ENCODE results near the gene ZSWIM5. TPM values are rescaled to one million over a fixed set of nuclear protein-coding genes. Genes with fewer than 3 reads are reported as not detected.

Gene ZSWIM5
- total and polyA plus RNA-seq, 9 of the 15 experiments (the other 6 are each of a cell fraction or from before 2014, with no cell fraction given) = under 0.01 to 0.07 (median 0.03) TPM; not detected in 3

DNA sequence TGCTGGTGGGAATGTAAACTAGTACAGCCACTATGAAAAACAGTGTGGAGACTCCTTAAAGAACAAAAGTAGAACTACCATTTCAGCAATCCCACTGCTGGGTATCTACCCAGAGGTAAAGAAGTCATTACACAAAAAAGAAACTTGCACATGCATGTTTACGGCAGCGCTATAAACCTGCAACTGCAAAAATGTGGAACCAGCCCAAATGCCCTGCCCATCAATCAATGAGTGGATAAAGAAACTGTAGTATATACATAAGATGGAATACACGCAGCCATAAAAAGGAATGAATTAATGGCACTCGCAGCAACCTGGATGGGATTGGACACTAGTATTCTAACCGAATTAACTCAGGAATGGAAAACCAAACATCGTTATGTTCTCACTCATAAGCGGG lies 51.0 kb downstream of the ZSWIM5 start:
- Histone ChIP-seq H3K79me2 (ENCODE audit: control insufficient read depth, insufficient read depth, low read length) (no peaks in the 10 kb centered on the region), H3K4me2 (ENCODE audit: insufficient read depth, low read length) (no peak overlapping the region), H3K36me3 (ENCODE audit: control insufficient read depth, insufficient read depth, low read length) (no peaks in the 10 kb centered on the region), H3K4me1 (replicated peaks in 1 of 2; ENCODE audit: control insufficient read depth in 2 of 2, insufficient read depth in 2 of 2, low read length in 2 of 2) (no peaks in the 10 kb centered on the region), H3K9me1 (ENCODE audit: control insufficient read depth, insufficient read depth, low read length) (no peaks in the 10 kb centered on the region), H3K9ac (ENCODE audit: insufficient read depth in 1 of 2, low read depth in 2 of 2, low read length in 2 of 2) (no peak overlapping the region), H3K27ac (ENCODE audit: extremely low read depth, low read depth, low read length) (no peak overlapping the region), H3K4me3 (no peak overlapping the region), H2AFZ (ENCODE audit: low read depth, low read length) (no peak overlapping the region), H3K9me3 (replicated peaks; ENCODE audit: control insufficient read depth, insufficient read depth, low read depth, low read length) (no peaks in the 10 kb centered on the region), H4K20me1 (replicated peaks; ENCODE audit: control insufficient read depth, insufficient read depth, low read length) (no peaks in the 10 kb centered on the region), H3K27me3 (ENCODE audit: control insufficient read depth in 2 of 2, insufficient read depth in 2 of 2, low read length in 2 of 2) (no peaks in the 10 kb centered on the region)
- in situ Hi-C loops (cut with MboI) = no loop called here
- no peak for DNase-seq (ENCODE audit: extremely low read depth in 1 of 4, low spot score in 3 of 4)
- FAIRE-seq = no peak
- no peak for ATAC-seq
- POLR2A ChIA-PET = no interaction called here
- intact Hi-C loops (cut with micrococcal nuclease) = no loop called here
- WGBS (ENCODE audit: insufficient coverage, low coverage, missing lambda C conversion rate) = 21% methylated on average over 7 of the region's 7 CpGs
- CTCF ChIA-PET (ENCODE audit: low intra/inter-chr PET ratio) = no interaction called here
- no peak for TF ChIP-seq PHF8 (IDR thresholded peaks at IDR 0.05; ENCODE audit: borderline replicate concordance, low read length)
- TF ChIP-seq, protein P1, sequence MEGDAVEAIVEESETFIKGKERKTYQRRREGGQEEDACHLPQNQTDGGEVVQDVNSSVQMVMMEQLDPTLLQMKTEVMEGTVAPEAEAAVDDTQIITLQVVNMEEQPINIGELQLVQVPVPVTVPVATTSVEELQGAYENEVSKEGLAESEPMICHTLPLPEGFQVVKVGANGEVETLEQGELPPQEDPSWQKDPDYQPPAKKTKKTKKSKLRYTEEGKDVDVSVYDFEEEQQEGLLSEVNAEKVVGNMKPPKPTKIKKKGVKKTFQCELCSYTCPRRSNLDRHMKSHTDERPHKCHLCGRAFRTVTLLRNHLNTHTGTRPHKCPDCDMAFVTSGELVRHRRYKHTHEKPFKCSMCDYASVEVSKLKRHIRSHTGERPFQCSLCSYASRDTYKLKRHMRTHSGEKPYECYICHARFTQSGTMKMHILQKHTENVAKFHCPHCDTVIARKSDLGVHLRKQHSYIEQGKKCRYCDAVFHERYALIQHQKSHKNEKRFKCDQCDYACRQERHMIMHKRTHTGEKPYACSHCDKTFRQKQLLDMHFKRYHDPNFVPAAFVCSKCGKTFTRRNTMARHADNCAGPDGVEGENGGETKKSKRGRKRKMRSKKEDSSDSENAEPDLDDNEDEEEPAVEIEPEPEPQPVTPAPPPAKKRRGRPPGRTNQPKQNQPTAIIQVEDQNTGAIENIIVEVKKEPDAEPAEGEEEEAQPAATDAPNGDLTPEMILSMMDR (IDR thresholded peaks at IDR 0.05 in 2 of 3, conservative IDR thresholded peaks at IDR 0.05 in 1 of 3; ENCODE audit: insufficient read depth in 2 of 3, low read depth in 1 of 3, low read length in 3 of 3) = no peak
- TF ChIP-seq, protein P2, sequence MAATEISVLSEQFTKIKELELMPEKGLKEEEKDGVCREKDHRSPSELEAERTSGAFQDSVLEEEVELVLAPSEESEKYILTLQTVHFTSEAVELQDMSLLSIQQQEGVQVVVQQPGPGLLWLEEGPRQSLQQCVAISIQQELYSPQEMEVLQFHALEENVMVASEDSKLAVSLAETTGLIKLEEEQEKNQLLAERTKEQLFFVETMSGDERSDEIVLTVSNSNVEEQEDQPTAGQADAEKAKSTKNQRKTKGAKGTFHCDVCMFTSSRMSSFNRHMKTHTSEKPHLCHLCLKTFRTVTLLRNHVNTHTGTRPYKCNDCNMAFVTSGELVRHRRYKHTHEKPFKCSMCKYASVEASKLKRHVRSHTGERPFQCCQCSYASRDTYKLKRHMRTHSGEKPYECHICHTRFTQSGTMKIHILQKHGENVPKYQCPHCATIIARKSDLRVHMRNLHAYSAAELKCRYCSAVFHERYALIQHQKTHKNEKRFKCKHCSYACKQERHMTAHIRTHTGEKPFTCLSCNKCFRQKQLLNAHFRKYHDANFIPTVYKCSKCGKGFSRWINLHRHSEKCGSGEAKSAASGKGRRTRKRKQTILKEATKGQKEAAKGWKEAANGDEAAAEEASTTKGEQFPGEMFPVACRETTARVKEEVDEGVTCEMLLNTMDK (IDR thresholded peaks at IDR 0.05; ENCODE audit: borderline replicate concordance, insufficient read depth, low read depth, low read length, poor library complexity, severe bottlenecking) = no peak
- no TSS peak for BruUV-seq (replicated peaks)
